HCEC 1CT (cell line): Measurements from ENCODE around the gene DDN.

Experiments
- DNase-seq: peaks from one replicate; pipeline ENCODE4 v3.0.0-alpha.2; 2017

DDN gene

DNA sequence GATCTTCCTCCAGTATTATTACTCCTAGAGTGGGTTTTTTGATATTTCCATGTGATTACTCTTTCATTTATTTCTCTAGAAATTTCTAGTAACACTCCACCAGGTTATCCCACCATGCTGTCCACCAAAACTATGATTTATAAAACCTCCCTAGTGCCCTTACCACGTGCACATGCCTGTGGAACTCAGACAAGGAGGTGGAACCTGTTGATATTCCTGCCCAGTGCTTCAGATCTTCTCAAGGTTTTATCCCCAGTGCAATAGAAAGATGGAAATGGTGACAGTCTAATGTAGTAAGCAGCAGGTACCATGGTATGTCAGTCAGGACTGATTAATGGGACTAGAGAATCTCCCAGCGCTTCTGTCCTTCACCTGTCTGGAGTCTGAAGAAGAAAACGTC lies 38.3 kb downstream of the DDN start:
- no peak for DNase-seq

DNA sequence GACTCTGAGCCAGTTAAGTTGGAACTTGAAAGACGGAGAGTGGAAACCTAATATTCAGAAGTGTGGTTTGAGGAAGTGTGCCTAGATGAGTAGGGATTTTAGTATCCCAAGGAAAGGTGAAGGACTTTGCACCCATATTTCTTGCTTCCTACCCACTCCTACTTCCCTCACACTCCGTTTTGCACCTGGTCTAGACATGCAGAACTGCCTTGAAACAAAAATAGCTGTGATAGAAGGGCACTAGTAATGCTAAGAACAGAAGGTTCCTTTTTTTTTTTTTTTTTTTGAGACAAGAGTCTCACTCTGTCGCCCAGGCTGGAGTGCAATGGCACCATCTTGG lies 41.2 kb downstream of the DDN start:
- no peak for DNase-seq

DNA sequence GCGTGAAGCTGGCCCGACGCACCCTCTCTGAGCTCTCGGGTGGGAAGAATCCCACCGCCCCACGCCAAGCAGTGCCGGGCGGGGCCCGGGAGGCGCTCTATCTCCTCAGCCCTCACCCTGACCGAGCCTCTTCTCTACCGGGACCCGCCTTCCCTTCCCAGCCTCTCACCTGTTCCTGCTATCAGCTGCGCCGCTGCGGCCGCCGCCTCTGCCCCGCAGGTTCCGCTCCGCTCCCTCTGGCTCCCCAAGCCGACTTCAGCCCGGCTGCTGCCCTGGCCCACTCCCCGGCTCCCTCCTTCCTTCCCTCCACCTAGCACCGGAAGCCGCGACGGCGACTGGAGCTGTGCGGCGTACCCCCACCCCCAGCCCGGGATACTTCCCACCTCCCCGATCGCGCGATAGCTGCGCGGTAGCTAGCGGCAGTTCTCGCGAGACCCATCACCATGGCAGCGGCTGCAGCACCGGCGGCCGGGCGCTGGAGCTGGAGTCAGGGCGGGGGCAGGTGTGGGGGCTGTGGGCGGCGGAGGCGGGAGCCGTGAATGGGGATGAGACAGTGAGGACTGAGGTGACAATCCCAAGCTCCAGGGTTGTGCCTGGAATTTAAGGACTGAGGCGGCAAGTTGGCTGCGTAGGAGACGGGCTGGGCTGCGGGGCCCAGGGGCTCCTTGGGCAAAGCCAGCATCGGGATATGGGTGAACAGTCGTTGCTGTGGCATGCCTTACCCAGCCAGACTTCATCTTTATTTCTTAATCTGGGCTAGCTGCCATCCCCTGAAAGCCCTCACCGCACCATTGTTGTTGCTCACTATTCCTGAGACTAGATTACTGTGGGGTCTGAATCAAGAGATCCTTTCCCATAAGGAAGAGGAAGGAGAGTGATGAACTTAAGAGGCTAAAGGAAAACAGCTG lies 41.8 kb downstream of the DDN start, which contains the start of gene ARF3:
ARF3 (minus strand) TSS at position 347 of the 908 bp plus-strand sequence. CDS start 16,392 bp downstream, outside the sequence.
- peak; percentile 91 for DNase-seq

DNA sequence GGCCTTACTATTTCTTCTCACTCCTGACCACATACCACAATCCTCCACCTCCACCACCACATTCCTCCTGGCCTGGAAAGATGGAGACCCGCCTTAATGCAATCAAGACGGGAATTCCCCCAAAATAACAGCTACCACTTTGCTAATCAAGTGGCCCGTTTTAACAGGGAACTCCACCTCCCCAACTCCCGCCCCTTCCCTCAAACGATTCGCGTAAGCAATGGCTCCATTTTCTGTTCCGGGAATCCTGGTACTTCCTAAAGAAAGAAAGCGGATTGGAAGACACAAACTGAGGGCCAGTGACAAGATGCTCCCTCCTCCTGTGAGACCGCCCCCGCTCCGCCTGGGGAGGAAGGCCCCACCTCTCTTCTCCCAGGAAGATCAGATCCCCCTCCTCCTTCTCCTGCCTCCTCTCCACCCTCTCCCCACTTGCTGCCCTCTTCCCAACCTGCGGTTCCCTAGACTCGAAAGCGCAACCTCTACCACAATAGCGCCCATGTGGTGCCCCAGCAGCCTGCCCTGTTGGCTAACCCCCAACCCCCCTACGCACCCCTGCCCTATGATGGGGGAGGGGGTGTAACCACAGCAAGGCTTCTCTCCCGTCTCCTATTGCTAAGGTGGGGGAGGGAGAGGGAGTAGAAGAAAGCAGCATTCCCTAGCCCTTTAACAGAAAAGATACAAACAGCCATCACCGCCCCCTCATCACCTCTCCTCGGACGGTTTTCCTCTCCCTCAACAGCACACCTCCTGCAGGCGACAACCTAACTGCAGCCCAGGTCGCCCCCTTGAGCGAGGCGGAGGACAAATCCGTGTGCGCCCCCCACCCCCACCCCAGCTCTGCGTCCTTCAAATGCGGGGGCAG lies 42.7 kb downstream of the DDN start:
- DNase-seq: peak; percentile 97

DNA sequence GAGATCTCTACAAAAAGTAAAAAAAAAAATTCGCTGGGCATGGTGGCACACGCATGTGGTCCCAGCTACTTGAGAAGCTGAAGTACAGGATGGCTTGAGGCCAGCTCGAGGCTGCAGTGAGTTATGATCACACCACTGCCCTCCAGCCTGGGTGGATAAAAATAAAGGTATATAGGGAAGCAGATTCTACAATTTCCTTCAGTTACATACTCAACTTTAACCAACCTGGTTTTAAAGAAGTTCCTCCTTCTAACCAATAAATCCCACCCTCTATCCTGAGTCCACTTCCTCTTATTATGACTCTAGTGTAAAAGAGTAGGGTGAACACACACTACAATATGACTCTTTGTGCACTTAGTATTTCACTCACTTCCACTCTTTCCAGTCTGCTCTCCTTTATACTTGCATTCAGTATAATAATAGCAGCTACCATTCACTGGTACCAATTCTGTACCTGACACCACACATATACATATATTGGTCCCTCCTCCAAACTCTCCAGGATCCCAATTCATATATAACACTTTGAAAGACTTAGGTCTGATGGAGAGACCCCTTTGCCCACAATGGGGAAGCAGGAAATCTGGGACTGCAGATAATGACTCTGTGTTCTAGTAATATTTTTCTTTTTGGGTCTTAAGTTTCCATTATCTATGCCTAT lies 44.2 kb downstream of the DDN start:
- no peak for DNase-seq

GRCh38 chr12:48954061-48954460 lies 45.1 kb downstream of the DDN start:
- DNase-seq: no peak

- DNase-seq: no peak
Measured at GRCh38 chr12:48952691-48953090, 46.5 kb downstream of the DDN start.

DNA sequence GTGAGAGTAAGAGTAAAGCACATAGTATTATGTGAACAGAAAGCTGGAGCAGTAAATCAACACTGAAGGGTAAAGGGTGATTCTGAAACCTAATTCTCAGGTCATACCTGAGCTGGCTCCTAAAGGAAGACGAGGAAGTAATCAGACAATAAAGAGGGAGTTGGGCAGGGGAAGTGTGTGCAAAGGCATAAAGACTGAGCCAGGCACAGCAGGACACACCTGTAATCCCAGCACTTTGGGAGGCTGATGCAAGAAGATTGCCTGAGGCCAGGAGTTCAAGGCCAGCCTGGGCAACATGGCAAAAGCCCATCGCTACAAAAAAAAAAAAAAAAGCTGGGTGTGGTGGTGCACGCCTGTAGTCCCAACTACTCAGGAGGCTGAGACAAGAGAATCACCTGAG lies 51.4 kb downstream of the DDN start:
- no peak for DNase-seq

DNA sequence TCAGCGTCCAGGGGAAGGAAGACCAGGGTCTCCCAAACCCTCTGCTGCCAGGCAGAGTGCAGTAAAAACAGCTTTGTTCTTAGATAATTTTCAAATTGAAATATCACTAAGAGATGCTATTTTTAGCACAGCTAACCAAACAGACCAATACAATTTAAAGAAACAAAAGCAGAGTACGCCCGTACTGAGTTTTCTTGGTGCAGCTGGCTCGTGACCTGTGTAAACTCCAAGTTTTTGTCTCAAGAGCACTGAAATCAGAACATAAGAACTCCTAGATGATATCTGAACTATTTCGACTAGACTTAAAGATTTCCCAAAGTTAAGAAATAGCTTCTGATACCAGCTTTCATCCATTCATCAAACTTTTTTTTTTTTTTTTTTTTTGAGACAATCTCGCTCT lies 52.2 kb downstream of the DDN start:
- DNase-seq: no peak

DNA sequence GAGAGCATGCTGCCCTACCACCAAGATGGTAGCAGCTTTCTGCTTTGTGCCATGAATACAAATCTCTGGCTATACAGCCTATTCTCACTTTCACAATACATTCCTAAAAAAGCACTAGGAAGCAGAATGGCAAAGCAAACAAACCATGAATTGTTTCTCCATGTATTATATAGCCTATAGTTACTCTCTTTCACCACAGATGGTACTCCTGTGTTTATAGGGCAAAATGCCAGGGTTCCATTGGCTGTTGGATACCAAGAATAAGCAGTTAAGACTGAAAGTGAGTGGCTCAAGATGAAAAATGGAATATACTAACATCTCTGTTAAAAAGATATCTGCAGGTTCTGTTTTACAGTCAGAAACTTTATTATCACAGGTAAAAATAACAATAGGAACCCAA lies 53.0 kb downstream of the DDN start:
- DNase-seq: no peak
